Erythroblast (primary cell): Measurements from ENCODE around the gene ERC2.
"Not testable (repeated sequence)": the region's sequence is repeated elsewhere in the genome, so short reads cannot be mapped to it uniquely, and the experiment has no call there.

Source experiments
- DNase-seq, 2 experiments: peaks; one replicate each; lab custom pipeline; 2025; lab: John Stamatoyannopoulos, UW
- GATA1 ChIP-seq: IDR thresholded peaks from 2 replicates; pipeline ENCODE4 v1.6.1; 2011; ENCODE audit warnings: low read depth, mild to moderate bottlenecking, control low read depth, low read length, moderate library complexity
- POLR2A ChIP-seq: IDR thresholded peaks from 2 replicates; pipeline ENCODE4 v1.6.1; 2011; ENCODE audit warnings: mild to moderate bottlenecking, low read length

Gene ERC2

GRCh38 chr3:56055546-56055945 lies 412.7 kb downstream of the ERC2 start:
- no peak for DNase-seq
- TF ChIP-seq POLR2A: no peak
- no peak for TF ChIP-seq GATA1

- DNase-seq: no peak
- TF ChIP-seq GATA1 (no peak), POLR2A (no peak)
These were observed 413.4 kb downstream of the ERC2 start for GRCh38 chr3:56054844-56055243.

GRCh38 chr3:56053727-56054126 lies 414.5 kb downstream of the ERC2 start:
- TF ChIP-seq GATA1 (no peak), POLR2A (no peak)

GRCh38 chr3:56052188-56052587 lies 416.1 kb downstream of the ERC2 start:
- DNase-seq: no peak
- TF ChIP-seq GATA1: no peak
- no peak for TF ChIP-seq POLR2A

More at GRCh38 chr3:56053727-56054126, 414.5 kb downstream of the ERC2 start:
- no peak for DNase-seq

- no peak for DNase-seq
- no peak for TF ChIP-seq POLR2A
- no peak for TF ChIP-seq GATA1
These were observed 417.2 kb downstream of the ERC2 start for GRCh38 chr3:56051052-56051451.

- TF ChIP-seq POLR2A (no peak), GATA1 (no peak)
These were observed 419.3 kb downstream of the ERC2 start for GRCh38 chr3:56048946-56049345.

GRCh38 chr3:56048331-56048730 lies 419.9 kb downstream of the ERC2 start:
- TF ChIP-seq POLR2A (no peak), GATA1 (no peak)
- no peak for DNase-seq

More at GRCh38 chr3:56048946-56049345, 419.3 kb downstream of the ERC2 start:
- no peak for DNase-seq

- DNase-seq: no peak
- TF ChIP-seq POLR2A (no peak), GATA1 (no peak)
These were observed 425.8 kb downstream of the ERC2 start for GRCh38 chr3:56042326-56042951.

GRCh38 chr3:56025326-56025725 lies 442.9 kb downstream of the ERC2 start:
- DNase-seq: no peak
- TF ChIP-seq GATA1 (no peak), POLR2A (no peak)

GRCh38 chr3:56023546-56023945 lies 444.7 kb downstream of the ERC2 start:
- TF ChIP-seq POLR2A: no peak
- TF ChIP-seq GATA1: no peak
- DNase-seq: no peak

- TF ChIP-seq GATA1: no peak
- TF ChIP-seq POLR2A: no peak
- DNase-seq: no peak
These were observed 445.6 kb downstream of the ERC2 start for GRCh38 chr3:56022619-56023018.

- no peak for DNase-seq
- TF ChIP-seq GATA1 (no peak), POLR2A (no peak)
These were observed 448.6 kb downstream of the ERC2 start for GRCh38 chr3:56019490-56020146.

- not testable (repeated sequence) for DNase-seq
These were observed 452.9 kb downstream of the ERC2 start for GRCh38 chr3:56015374-56015773.

GRCh38 chr3:56012721-56013120 lies 455.5 kb downstream of the ERC2 start:
- no peak for TF ChIP-seq POLR2A
- TF ChIP-seq GATA1: no peak
- DNase-seq: no peak
